ENCODE measurements around the gene FDXR.

Gene FDXR

GRCh38 chr17:74872313-74873036, at the start of gene FDXR:
TSS of gene FDXR (minus strand) at chr17:74872994. CDS start at chr17:74872944, 50 bp downstream.
- no peaks in the 10 kb centered on the region for H3K9me3 ChIP-seq (ENCODE audit: control insufficient read depth in 1 of 2, low read length in 2 of 2)
- peaks cover 11 to 21% of the 10 kb centered on the region in 2 donors for H3K4me1 ChIP-seq (ENCODE audit: control insufficient read depth in 1 of 2, insufficient read depth in 2 of 2, low read length in 2 of 2)
- H3K27me3 ChIP-seq (ENCODE audit: low read depth, low read length): no peaks in the 10 kb centered on the region
- no peaks in the 10 kb centered on the region for H3K36me3 ChIP-seq (ENCODE audit: control insufficient read depth in 1 of 2, insufficient read depth in 2 of 2, low read length in 2 of 2)
- peak within 1 kb of the TSS; percentile 96 for H3K27ac ChIP-seq (ENCODE audit: low read length)
- H3K4me3 ChIP-seq (ENCODE audit: low read depth in 1 of 2, low read length in 2 of 2): peak within 1 kb of the TSS; percentile 81 to 86

- Histone ChIP-seq H3K4me3 (ENCODE audit: low read depth in 1 of 2, low read length in 2 of 2) (no peak overlapping the region), H3K9me3 (ENCODE audit: control insufficient read depth in 1 of 2, low read length in 2 of 2) (no peaks in the 10 kb centered on the region), H3K27ac (ENCODE audit: low read length) (no peak overlapping the region), H3K27me3 (ENCODE audit: low read depth, low read length) (peaks cover 42% of the 10 kb centered on the region), H3K4me1 (ENCODE audit: control insufficient read depth in 1 of 2, insufficient read depth in 2 of 2, low read length in 2 of 2) (peaks cover 0 to 24% of the 10 kb centered on the region in 2 donors), H3K36me3 (ENCODE audit: control insufficient read depth in 1 of 2, insufficient read depth in 2 of 2, low read length in 2 of 2) (no peaks in the 10 kb centered on the region)
Observed at GRCh38 chr17:74922172-74922571, 49.4 kb upstream of the FDXR start.

- Histone ChIP-seq H3K36me3 (ENCODE audit: control insufficient read depth in 1 of 2, insufficient read depth in 2 of 2, low read length in 2 of 2) (no peaks in the 10 kb centered on the region), H3K9me3 (ENCODE audit: control insufficient read depth in 1 of 2, low read length in 2 of 2) (no peaks in the 10 kb centered on the region), H3K27me3 (ENCODE audit: low read depth, low read length) (peaks cover 39% of the 10 kb centered on the region), H3K4me1 (ENCODE audit: control insufficient read depth in 1 of 2, insufficient read depth in 2 of 2, low read length in 2 of 2) (peaks cover 0 to 24% of the 10 kb centered on the region in 2 donors), H3K4me3 (ENCODE audit: low read depth in 1 of 2, low read length in 2 of 2) (no peak overlapping the region), H3K27ac (ENCODE audit: low read length) (no peak overlapping the region)
Observed at GRCh38 chr17:74921769-74922168, 49.0 kb upstream of the FDXR start.

GRCh38 chr17:74921026-74921681, 48.4 kb upstream of the FDXR start:
- Histone ChIP-seq H3K9me3 (ENCODE audit: control insufficient read depth in 1 of 2, low read length in 2 of 2) (no peaks in the 10 kb centered on the region), H3K4me3 (ENCODE audit: low read depth in 1 of 2, low read length in 2 of 2) (no peak overlapping the region), H3K27ac (ENCODE audit: low read length) (no peak overlapping the region), H3K4me1 (ENCODE audit: control insufficient read depth in 1 of 2, insufficient read depth in 2 of 2, low read length in 2 of 2) (peaks cover 0 to 24% of the 10 kb centered on the region in 2 donors), H3K27me3 (ENCODE audit: low read depth, low read length) (peaks cover 37% of the 10 kb centered on the region), H3K36me3 (ENCODE audit: control insufficient read depth in 1 of 2, insufficient read depth in 2 of 2, low read length in 2 of 2) (no peaks in the 10 kb centered on the region)

- no peaks in the 10 kb centered on the region for H3K9me3 ChIP-seq (ENCODE audit: control insufficient read depth in 1 of 2, low read length in 2 of 2)
- H3K27ac ChIP-seq (ENCODE audit: low read length): no peak overlapping the region
- peaks cover 0 to 24% of the 10 kb centered on the region in 2 donors for H3K4me1 ChIP-seq (ENCODE audit: control insufficient read depth in 1 of 2, insufficient read depth in 2 of 2, low read length in 2 of 2)
- no peak overlapping the region for H3K4me3 ChIP-seq (ENCODE audit: low read depth in 1 of 2, low read length in 2 of 2)
- H3K27me3 ChIP-seq (ENCODE audit: low read depth, low read length): peaks cover 32% of the 10 kb centered on the region
- H3K36me3 ChIP-seq (ENCODE audit: control insufficient read depth in 1 of 2, insufficient read depth in 2 of 2, low read length in 2 of 2): no peaks in the 10 kb centered on the region
Observed at GRCh38 chr17:74920642-74921025, 47.8 kb upstream of the FDXR start.

GRCh38 chr17:74920306-74920620, 47.5 kb upstream of the FDXR start:
- H3K27me3 ChIP-seq (ENCODE audit: low read depth, low read length): peaks cover 29% of the 10 kb centered on the region
- H3K4me1 ChIP-seq (ENCODE audit: control insufficient read depth in 1 of 2, insufficient read depth in 2 of 2, low read length in 2 of 2): peaks cover 0 to 24% of the 10 kb centered on the region in 2 donors
- no peak overlapping the region for H3K27ac ChIP-seq (ENCODE audit: low read length)

GRCh38 chr17:74919440-74920305, 46.9 kb upstream of the FDXR start:
- H3K36me3 ChIP-seq (ENCODE audit: control insufficient read depth in 1 of 2, insufficient read depth in 2 of 2, low read length in 2 of 2): no peaks in the 10 kb centered on the region
- no peak overlapping the region for H3K4me3 ChIP-seq (ENCODE audit: low read depth in 1 of 2, low read length in 2 of 2)
- H3K27me3 ChIP-seq (ENCODE audit: low read depth, low read length): peaks cover 23% of the 10 kb centered on the region
- H3K27ac ChIP-seq (ENCODE audit: low read length): no peak overlapping the region
- peaks cover 0 to 22% of the 10 kb centered on the region in 2 donors for H3K4me1 ChIP-seq (ENCODE audit: control insufficient read depth in 1 of 2, insufficient read depth in 2 of 2, low read length in 2 of 2)
- no peaks in the 10 kb centered on the region for H3K9me3 ChIP-seq (ENCODE audit: control insufficient read depth in 1 of 2, low read length in 2 of 2)

More at GRCh38 chr17:74920306-74920620, 47.5 kb upstream of the FDXR start:
- H3K4me3 ChIP-seq (ENCODE audit: low read depth in 1 of 2, low read length in 2 of 2): no peak overlapping the region
- no peaks in the 10 kb centered on the region for H3K9me3 ChIP-seq (ENCODE audit: control insufficient read depth in 1 of 2, low read length in 2 of 2)
- H3K36me3 ChIP-seq (ENCODE audit: control insufficient read depth in 1 of 2, insufficient read depth in 2 of 2, low read length in 2 of 2): no peaks in the 10 kb centered on the region

GRCh38 chr17:74918906-74919305, 46.1 kb upstream of the FDXR start:
- Histone ChIP-seq H3K4me1 (ENCODE audit: control insufficient read depth in 1 of 2, insufficient read depth in 2 of 2, low read length in 2 of 2) (peaks cover 0 to 14% of the 10 kb centered on the region in 2 donors), H3K27me3 (ENCODE audit: low read depth, low read length) (peaks cover 15% of the 10 kb centered on the region), H3K27ac (ENCODE audit: low read length) (no peak overlapping the region), H3K9me3 (ENCODE audit: control insufficient read depth in 1 of 2, low read length in 2 of 2) (no peaks in the 10 kb centered on the region), H3K4me3 (ENCODE audit: low read depth in 1 of 2, low read length in 2 of 2) (no peak overlapping the region), H3K36me3 (ENCODE audit: control insufficient read depth in 1 of 2, insufficient read depth in 2 of 2, low read length in 2 of 2) (no peaks in the 10 kb centered on the region)

- peaks cover 7% of the 10 kb centered on the region for H3K27me3 ChIP-seq (ENCODE audit: low read depth, low read length)
- peaks cover 0 to 1% of the 10 kb centered on the region in 2 donors for H3K4me1 ChIP-seq (ENCODE audit: control insufficient read depth in 1 of 2, insufficient read depth in 2 of 2, low read length in 2 of 2)
- no peak overlapping the region for H3K4me3 ChIP-seq (ENCODE audit: low read depth in 1 of 2, low read length in 2 of 2)
- H3K9me3 ChIP-seq (ENCODE audit: control insufficient read depth in 1 of 2, low read length in 2 of 2): no peaks in the 10 kb centered on the region
- H3K27ac ChIP-seq (ENCODE audit: low read length): no peak overlapping the region
- no peaks in the 10 kb centered on the region for H3K36me3 ChIP-seq (ENCODE audit: control insufficient read depth in 1 of 2, insufficient read depth in 2 of 2, low read length in 2 of 2)
Observed at GRCh38 chr17:74917430-74917829, 44.6 kb upstream of the FDXR start.

GRCh38 chr17:74916851-74917199, 44.0 kb upstream of the FDXR start:
- Histone ChIP-seq H3K27ac (ENCODE audit: low read length) (no peak overlapping the region), H3K4me1 (ENCODE audit: control insufficient read depth in 1 of 2, insufficient read depth in 2 of 2, low read length in 2 of 2) (no peaks in the 10 kb centered on the region), H3K9me3 (ENCODE audit: control insufficient read depth in 1 of 2, low read length in 2 of 2) (no peaks in the 10 kb centered on the region), H3K4me3 (ENCODE audit: low read depth in 1 of 2, low read length in 2 of 2) (no peak overlapping the region), H3K36me3 (ENCODE audit: control insufficient read depth in 1 of 2, insufficient read depth in 2 of 2, low read length in 2 of 2) (no peaks in the 10 kb centered on the region), H3K27me3 (ENCODE audit: low read depth, low read length) (peaks cover 6% of the 10 kb centered on the region)

- Histone ChIP-seq H3K4me1 (ENCODE audit: control insufficient read depth in 1 of 2, insufficient read depth in 2 of 2, low read length in 2 of 2) (no peaks in the 10 kb centered on the region), H3K36me3 (ENCODE audit: control insufficient read depth in 1 of 2, insufficient read depth in 2 of 2, low read length in 2 of 2) (no peaks in the 10 kb centered on the region), H3K9me3 (ENCODE audit: control insufficient read depth in 1 of 2, low read length in 2 of 2) (no peaks in the 10 kb centered on the region), H3K27me3 (ENCODE audit: low read depth, low read length) (peaks cover under 1% of the 10 kb centered on the region), H3K27ac (ENCODE audit: low read length) (no peak overlapping the region), H3K4me3 (ENCODE audit: low read depth in 1 of 2, low read length in 2 of 2) (no peak overlapping the region)
Observed at GRCh38 chr17:74916136-74916850, 43.5 kb upstream of the FDXR start.
